Right forelimb (tissue), 1 donor: ENCODE data around the gene DNM3.
"Not testable (repeated sequence)": the region's sequence is repeated elsewhere in the genome, so short reads cannot be mapped to it uniquely, and the experiment has no call there.

Experiments used
- DNase-seq: peaks from one replicate; pipeline ENCODE4 v3.0.0-alpha.2; 2018

The DNM3 gene

GRCh38 chr1:171841050-171841910 is at the start of gene DNM3:
Gene DNM3 (plus strand): TSS chr1:171841498. CDS start chr1:171841657, 159 bp downstream.
- DNase-seq, result peak; percentile 94

- no peak for DNase-seq
Observed at GRCh38 chr1:171792656-171793369, 48.5 kb upstream of the DNM3 start.

GRCh38 chr1:171793636-171794035 is 47.7 kb upstream of the DNM3 start:
- DNase-seq, result no peak

- no peak for DNase-seq
Observed at GRCh38 chr1:171794085-171794484, 47.2 kb upstream of the DNM3 start.

GRCh38 chr1:171796592-171796991 is 44.7 kb upstream of the DNM3 start:
- DNase-seq, result no peak

- no peak for DNase-seq
Observed at GRCh38 chr1:171798311-171798710, 43.0 kb upstream of the DNM3 start.

- DNase-seq, result no peak
Observed at GRCh38 chr1:171798765-171799164, 42.5 kb upstream of the DNM3 start.

GRCh38 chr1:171799166-171799565 is 42.1 kb upstream of the DNM3 start:
- no peak for DNase-seq

- not testable (repeated sequence) for DNase-seq
Observed at GRCh38 chr1:171799698-171800097, 41.6 kb upstream of the DNM3 start.

- no peak for DNase-seq
Observed at GRCh38 chr1:171800342-171800741, 41.0 kb upstream of the DNM3 start.

GRCh38 chr1:171800851-171801250 is 40.4 kb upstream of the DNM3 start:
- no peak for DNase-seq

GRCh38 chr1:171801487-171801891 is 39.8 kb upstream of the DNM3 start:
- DNase-seq, result no peak

GRCh38 chr1:171802207-171802606 is 39.1 kb upstream of the DNM3 start:
- no peak for DNase-seq

- DNase-seq, result no peak
Observed at GRCh38 chr1:171803045-171803444, 38.3 kb upstream of the DNM3 start.

- DNase-seq, result no peak
Observed at GRCh38 chr1:171803461-171804022, 37.8 kb upstream of the DNM3 start.

GRCh38 chr1:171805395-171806115 is 35.7 kb upstream of the DNM3 start:
- DNase-seq, result no peak

- no peak for DNase-seq
Observed at GRCh38 chr1:171807556-171807955, 33.7 kb upstream of the DNM3 start.

GRCh38 chr1:171809834-171810233 is 31.5 kb upstream of the DNM3 start:
- no peak for DNase-seq

GRCh38 chr1:171811672-171812071 is 29.6 kb upstream of the DNM3 start:
- DNase-seq, result no peak

- no peak for DNase-seq
Observed at GRCh38 chr1:171814692-171815091, 26.6 kb upstream of the DNM3 start.

GRCh38 chr1:171816300-171816901 is 24.9 kb upstream of the DNM3 start:
- DNase-seq, result no peak

- DNase-seq, result no peak
Observed at GRCh38 chr1:171817511-171818265, 23.6 kb upstream of the DNM3 start.
